Cardiac muscle cell (in vitro differentiated cells and primary cell): ENCODE data around the gene RPLP1. TPM values are rescaled to one million over a fixed set of nuclear protein-coding genes. Genes with fewer than 3 reads are reported as not detected.

ENCODE experiments used
- DNase-seq, 2 donors: peaks; one replicate each; pipeline versions ENCODE4 v3.0.0 to v3.0.0-alpha.2; 2010 to 2017; ENCODE audit warnings: low read depth in 1 of 2, low spot score in 1 of 2
- H3K27ac ChIP-seq: fragments of 200-600 bp; sonication (generic); 2 replicates; pipeline ENCODE4 v1.5.1; 2016
- H3K27me3 ChIP-seq: fragments of 200-600 bp; sonication (generic); 2 replicates; pipeline ENCODE4 v1.6.0; 2016; ENCODE audit warnings: control low read depth
- H3K36me3 ChIP-seq: fragments of 200-600 bp; sonication (generic); 2 replicates; pipeline ENCODE4 v1.5.1; 2016; ENCODE audit warnings: control low read depth
- H3K4me1 ChIP-seq: fragments of 200-600 bp; sonication (generic); 2 replicates; pipeline ENCODE4 v1.8.1; 2017; ENCODE audit warnings: low read depth, mild to moderate bottlenecking, mixed run types
- H3K4me3 ChIP-seq: fragments of 200-600 bp; sonication (generic); 2 replicates; pipeline ENCODE4 v1.5.1; 2016; ENCODE audit warnings: mild to moderate bottlenecking
- H3K9me3 ChIP-seq: fragments of 200-600 bp; sonication (generic); 2 replicates; pipeline ENCODE4 v1.5.1; 2017; ENCODE audit warnings: low read depth, mild to moderate bottlenecking, control low read depth
- CTCF ChIP-seq: IDR thresholded peaks from 2 replicates; pipeline ENCODE4 v1.5.1; 2012; ENCODE audit warnings: low read depth, mild to moderate bottlenecking, low read length
- polyA plus RNA-seq: library from polyadenylated mRNA; unstranded; fragments of >200 nt; fragmentation: Nextera tagmentation; extraction: Ambion mirVana; gene quantifications from 2 replicates; pipeline ENCODE4 v1.2.1, GENCODE V29; 2016
- total RNA-seq: library from RNA; depleted of rRNA; stranded (reverse); fragments of >200 nt; gene quantifications from 2 replicates; pipeline ENCODE4 v1.2.3, GENCODE V29; 2016

Gene RPLP1
- total and polyA plus RNA-seq, 2 experiments from 2014 or later: 303 to 967 TPM

GRCh38 chr15:69451951-69452691, 497 bp upstream of the RPLP1 start:
- peak overlapping the region; percentile 95 for H3K27ac ChIP-seq
- peak overlapping the region; percentile 91 for H3K4me3 ChIP-seq
- TF ChIP-seq CTCF: no peak
- no peaks in the 10 kb centered on the region for H3K9me3 ChIP-seq
- peak in 1 of 2 donors; percentile 65 for DNase-seq
- peaks cover 19% of the 10 kb centered on the region for H3K36me3 ChIP-seq
- no peaks in the 10 kb centered on the region for H3K27me3 ChIP-seq
- H3K4me1 ChIP-seq: peaks cover 23% of the 10 kb centered on the region

- Histone ChIP-seq H3K4me3 (no peak overlapping the region), H3K4me1 (peaks cover 18% of the 10 kb centered on the region), H3K36me3 (peaks cover 19% of the 10 kb centered on the region), H3K27me3 (no peaks in the 10 kb centered on the region), H3K9me3 (no peaks in the 10 kb centered on the region), H3K27ac (peak overlapping the region; percentile 29)
- no peak for TF ChIP-seq CTCF
- no peak for DNase-seq
Measured at GRCh38 chr15:69454953-69455352, 2.3 kb downstream of the RPLP1 start.

- peak overlapping the region; percentile 59 for H3K27ac ChIP-seq
- no peak for DNase-seq
Measured at GRCh38 chr15:69456208-69457166, 3.9 kb downstream of the RPLP1 start.

GRCh38 chr15:69457304-69458280, 5.0 kb downstream of the RPLP1 start:
- no peak for DNase-seq
- no peak overlapping the region for H3K4me3 ChIP-seq
- no peaks in the 10 kb centered on the region for H3K27me3 ChIP-seq
- peak overlapping the region; percentile 59 for H3K27ac ChIP-seq
- peaks cover 12% of the 10 kb centered on the region for H3K4me1 ChIP-seq
- TF ChIP-seq CTCF: no peak
- H3K36me3 ChIP-seq: peaks cover 19% of the 10 kb centered on the region
- no peaks in the 10 kb centered on the region for H3K9me3 ChIP-seq

More at GRCh38 chr15:69456208-69457166, 3.9 kb downstream of the RPLP1 start:
- Histone ChIP-seq H3K4me1 (peaks cover 18% of the 10 kb centered on the region), H3K4me3 (no peak overlapping the region), H3K27me3 (no peaks in the 10 kb centered on the region), H3K9me3 (no peaks in the 10 kb centered on the region), H3K36me3 (peaks cover 19% of the 10 kb centered on the region)
- no peak for TF ChIP-seq CTCF

GRCh38 chr15:69459066-69459465, 6.4 kb downstream of the RPLP1 start:
- H3K27ac ChIP-seq: no peak overlapping the region

More at GRCh38 chr15:69459066-69459465, 6.4 kb downstream of the RPLP1 start:
- Histone ChIP-seq H3K27me3 (no peaks in the 10 kb centered on the region), H3K36me3 (peaks cover 19% of the 10 kb centered on the region), H3K9me3 (no peaks in the 10 kb centered on the region), H3K4me3 (no peak overlapping the region), H3K4me1 (peaks cover 19% of the 10 kb centered on the region)
- DNase-seq: no peak
- no peak for TF ChIP-seq CTCF
